ENCODE measurements around the gene DYSF. TPM values are rescaled to one million over a fixed set of nuclear protein-coding genes. Genes with fewer than 3 reads are reported as not detected.

Gene DYSF
- total RNA-seq, 1 experiment from 2014 or later = 5.5 TPM

- H2AFZ ChIP-seq (ENCODE audit: low read length) = no peak overlapping the region
- H3K56ac ChIP-seq (ENCODE audit: insufficient read length, low read depth, low read length) = no peak overlapping the region
- H3K79me2 ChIP-seq (ENCODE audit: insufficient read depth, low read length) = no peaks in the 10 kb centered on the region
- H3K27ac ChIP-seq (ENCODE audit: insufficient read length, low read depth, low read length) = no peak overlapping the region
- no peak overlapping the region for H4K5ac ChIP-seq (ENCODE audit: insufficient read length, low read depth, low read length)
- H3K18ac ChIP-seq (ENCODE audit: insufficient read length, low read depth, low read length) = no peak overlapping the region
- no peaks in the 10 kb centered on the region for H3K23me2 ChIP-seq (ENCODE audit: insufficient read length, low read depth, low read length, poor library complexity, severe bottlenecking)
- H3K23ac ChIP-seq (ENCODE audit: insufficient read length, low read depth, low read length) = no peak overlapping the region
- no peak overlapping the region for H4K91ac ChIP-seq (ENCODE audit: insufficient read length, low read depth, low read length)
- no peak overlapping the region; a peak in 2 of 7 replicates for H3K27ac Mint-ChIP-seq
- no peak overlapping the region for H2AK5ac ChIP-seq (ENCODE audit: insufficient read length, low read length)
- no peaks in the 10 kb centered on the region for H3K27me3 ChIP-seq (ENCODE audit: insufficient read depth, low read length)
- WGBS (ENCODE audit: extremely low coverage, insufficient read length, low lambda C conversion rate) = no CpG with 5 or more reads among the region's 6 CpGs
- H2BK20ac ChIP-seq (ENCODE audit: low read depth, low read length, poor library complexity, severe bottlenecking) = no peak overlapping the region
- no peak overlapping the region for H2BK15ac ChIP-seq (ENCODE audit: low read depth, low read length)
- H4K20me1 ChIP-seq (ENCODE audit: control insufficient read depth, insufficient read depth, insufficient read length) = no peaks in the 10 kb centered on the region
- 0 out of 4 replicates have a peak, but pooled peaks cover 0 to 2% of the 10 kb centered on the region in 2 experiments for H3K4me1 Mint-ChIP-seq
- H2BK120ac ChIP-seq (ENCODE audit: low read depth, low read length, poor library complexity, severe bottlenecking) = no peak overlapping the region
- no peaks in the 10 kb centered on the region for H3K4me1 ChIP-seq (ENCODE audit: insufficient read depth, low read length)
- H3K4me2 ChIP-seq (ENCODE audit: insufficient read depth, insufficient read length, low read length) = no peak overlapping the region
- H3K36me3 Mint-ChIP-seq (ENCODE audit: insufficient read depth in 1 of 3, low read depth in 3 of 3) = no peaks in the 10 kb centered on the region; a peak in 2 of 7 replicates
- H3K4ac ChIP-seq (ENCODE audit: low read depth, low read length) = no peak overlapping the region
- H2BK12ac ChIP-seq (ENCODE audit: insufficient read length, low read depth, low read length) = no peak overlapping the region
- no peaks in the 10 kb centered on the region for H3K9me3 ChIP-seq (ENCODE audit: control insufficient read depth, low read depth, low read length)
- no peak for DNase-seq
- no peaks in the 10 kb centered on the region for H3K9me3 Mint-ChIP-seq
- H3K4me3 Mint-ChIP-seq = no peak overlapping the region
- H3T11ph ChIP-seq (ENCODE audit: low read length) = no peak overlapping the region
- TF ChIP-seq, protein P1, sequence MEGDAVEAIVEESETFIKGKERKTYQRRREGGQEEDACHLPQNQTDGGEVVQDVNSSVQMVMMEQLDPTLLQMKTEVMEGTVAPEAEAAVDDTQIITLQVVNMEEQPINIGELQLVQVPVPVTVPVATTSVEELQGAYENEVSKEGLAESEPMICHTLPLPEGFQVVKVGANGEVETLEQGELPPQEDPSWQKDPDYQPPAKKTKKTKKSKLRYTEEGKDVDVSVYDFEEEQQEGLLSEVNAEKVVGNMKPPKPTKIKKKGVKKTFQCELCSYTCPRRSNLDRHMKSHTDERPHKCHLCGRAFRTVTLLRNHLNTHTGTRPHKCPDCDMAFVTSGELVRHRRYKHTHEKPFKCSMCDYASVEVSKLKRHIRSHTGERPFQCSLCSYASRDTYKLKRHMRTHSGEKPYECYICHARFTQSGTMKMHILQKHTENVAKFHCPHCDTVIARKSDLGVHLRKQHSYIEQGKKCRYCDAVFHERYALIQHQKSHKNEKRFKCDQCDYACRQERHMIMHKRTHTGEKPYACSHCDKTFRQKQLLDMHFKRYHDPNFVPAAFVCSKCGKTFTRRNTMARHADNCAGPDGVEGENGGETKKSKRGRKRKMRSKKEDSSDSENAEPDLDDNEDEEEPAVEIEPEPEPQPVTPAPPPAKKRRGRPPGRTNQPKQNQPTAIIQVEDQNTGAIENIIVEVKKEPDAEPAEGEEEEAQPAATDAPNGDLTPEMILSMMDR (conservative IDR thresholded peaks at IDR 0.05) = no peak
- no peaks in the 10 kb centered on the region for H3K79me1 ChIP-seq (ENCODE audit: insufficient read depth, low read depth, low read length, poor library complexity, severe bottlenecking)
- H3K14ac ChIP-seq (ENCODE audit: insufficient read depth, low read length) = no peak overlapping the region
- H3K9ac ChIP-seq (ENCODE audit: extremely low read depth, insufficient read length, low read length) = no peak overlapping the region
- no peak overlapping the region for H4K8ac ChIP-seq (replicated peaks; ENCODE audit: insufficient read length, low read depth, low read length)
- no peaks in the 10 kb centered on the region for H3K27me3 Mint-ChIP-seq (ENCODE audit: low read depth)
- no peak overlapping the region for H2BK5ac ChIP-seq (ENCODE audit: insufficient read length, low read length)
These were observed 225.5 kb downstream of the DYSF start for GRCh38 chr2:71678874-71679273.

All from H9 (cell line).